ENCODE results near the gene CATSPERD. TPM values are rescaled to one million over a fixed set of nuclear protein-coding genes. Genes with fewer than 3 reads are reported as not detected.

The CATSPERD gene
- total and polyA plus RNA-seq, 7 experiments from 2014 or later: 0.07 TPM; not detected in 6

DNA sequence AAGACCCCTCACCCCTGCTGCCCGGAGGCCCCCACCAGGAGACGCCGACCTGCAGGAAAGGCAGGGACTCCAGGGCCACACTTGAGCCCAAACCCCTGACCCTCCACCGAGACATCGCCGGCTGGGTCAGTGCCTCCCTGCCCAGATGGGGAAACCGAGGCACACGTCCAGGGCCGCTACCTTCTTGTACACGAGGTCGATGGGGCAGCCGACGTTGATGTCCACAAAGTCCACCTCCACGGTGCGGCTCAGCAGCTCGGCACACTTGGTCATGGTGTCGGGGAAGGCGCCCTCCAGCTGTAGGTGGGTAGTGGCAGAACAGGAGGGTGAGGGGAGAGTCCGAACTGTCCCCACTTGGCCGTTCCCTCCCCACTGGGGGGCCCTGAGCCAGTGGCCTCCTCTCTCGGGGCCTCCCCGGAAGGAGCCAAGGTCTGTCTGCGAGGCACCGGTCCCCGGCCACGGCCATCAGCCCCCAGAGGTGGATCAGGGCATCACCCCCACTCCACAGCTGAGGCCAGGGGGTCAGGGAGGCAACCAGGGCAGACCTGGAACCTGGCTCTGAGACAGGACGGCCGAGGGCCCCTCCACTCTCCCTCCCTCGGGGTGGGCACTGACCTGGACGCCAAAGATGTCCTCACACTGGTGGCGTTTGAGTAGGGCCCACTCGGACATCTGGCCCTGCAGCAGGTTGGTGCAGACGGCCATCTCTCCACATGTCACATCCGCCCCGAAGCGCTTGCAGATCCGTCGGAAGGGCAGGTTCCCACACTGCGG lies 67.2 kb downstream of the CATSPERD start:
- CTCF ChIA-PET: no interaction called here
- no peak overlapping the region for H3K4me3 Mint-ChIP-seq
- H3K9me3 ChIP-seq (ENCODE audit: control insufficient read depth in 2 of 3, low read length in 3 of 3): no peaks in the 10 kb centered on the region
- no peaks in the 10 kb centered on the region for H3K27me3 ChIP-seq (ENCODE audit: control insufficient read depth in 2 of 2, insufficient read depth in 2 of 2, low read length in 2 of 2)
- no peak overlapping the region for H3K27ac ChIP-seq (ENCODE audit: low read depth, low read length)
- intact Hi-C loops (cut with micrococcal nuclease): no loop called here
- H3K27me3 Mint-ChIP-seq: no peaks in the 10 kb centered on the region
- H3K36me3 ChIP-seq (ENCODE audit: control insufficient read depth in 2 of 3, insufficient read depth in 3 of 3, low read length in 3 of 3): peaks cover 4 to 66% (median 33%) of the 10 kb centered on the region in 3 experiments
- POLR2A ChIA-PET: interaction anchor here (0.9 to 1.4 kb wide), 2 partner anchors 40 to 68 kb away, joined by 3 to 6 read pairs; no protein-coding TSS in a partner anchor
- peaks cover 0 to 9% (median 0%) of the 10 kb centered on the region in 11 donors for H3K9me3 Mint-ChIP-seq
- peaks cover 6 to 22% (median 14%) of the 10 kb centered on the region in 7 donors for H3K4me1 Mint-ChIP-seq
- ATAC-seq: no peak
- H3K27ac Mint-ChIP-seq: peak overlapping the region in 1 of 9 donors; percentile 41
- H3K4me3 ChIP-seq (ENCODE audit: low read length): no peak overlapping the region
- no peak for DNase-seq
- H3K36me3 Mint-ChIP-seq: peaks cover 5 to 22% (median 13%) of the 10 kb centered on the region in 5 donors
- peaks cover 8 to 12% of the 10 kb centered on the region in 2 donors for H3K4me1 ChIP-seq (ENCODE audit: control insufficient read depth in 2 of 2, insufficient read depth in 2 of 2, low read length in 2 of 2)

- no peaks in the 10 kb centered on the region for H3K27me3 Mint-ChIP-seq
- Histone ChIP-seq H3K27ac (ENCODE audit: low read depth, low read length) (no peak overlapping the region), H3K4me1 (ENCODE audit: control insufficient read depth in 2 of 2, insufficient read depth in 2 of 2, low read length in 2 of 2) (peaks cover 8 to 12% of the 10 kb centered on the region in 2 donors), H3K9me3 (ENCODE audit: control insufficient read depth in 2 of 3, low read length in 3 of 3) (no peaks in the 10 kb centered on the region), H3K4me3 (ENCODE audit: low read length) (no peak overlapping the region), H3K36me3 (ENCODE audit: control insufficient read depth in 2 of 3, insufficient read depth in 3 of 3, low read length in 3 of 3) (peaks cover 4 to 66% (median 33%) of the 10 kb centered on the region in 3 experiments), H3K27me3 (ENCODE audit: control insufficient read depth in 2 of 2, insufficient read depth in 2 of 2, low read length in 2 of 2) (no peaks in the 10 kb centered on the region)
- ChIA-PET CTCF (no interaction called here), POLR2A (interaction anchor here (0.7 to 1.8 kb wide), 4 partner anchors 40 to 116 kb away, joined by 3 to 6 read pairs (median 4); partner anchors contain the start of genes CATSPERD and NDUFA11)
- H3K4me3 Mint-ChIP-seq: peak overlapping the region in 3 of 10 donors; percentile 37 to 63 (median 48)
- no peak for DNase-seq
- no peak for ATAC-seq
- peak overlapping the region in 3 of 9 donors; percentile 29 to 43 (median 33) for H3K27ac Mint-ChIP-seq
- peaks cover 0 to 9% (median 0%) of the 10 kb centered on the region in 11 donors for H3K9me3 Mint-ChIP-seq
- peaks cover 6 to 22% (median 14%) of the 10 kb centered on the region in 7 donors for H3K4me1 Mint-ChIP-seq
- H3K36me3 Mint-ChIP-seq: peaks cover 5 to 22% (median 13%) of the 10 kb centered on the region in 5 donors
- intact Hi-C loops (cut with micrococcal nuclease): no loop called here
Observed at GRCh38 chr19:5788422-5788821, 68.0 kb downstream of the CATSPERD start.

DNA sequence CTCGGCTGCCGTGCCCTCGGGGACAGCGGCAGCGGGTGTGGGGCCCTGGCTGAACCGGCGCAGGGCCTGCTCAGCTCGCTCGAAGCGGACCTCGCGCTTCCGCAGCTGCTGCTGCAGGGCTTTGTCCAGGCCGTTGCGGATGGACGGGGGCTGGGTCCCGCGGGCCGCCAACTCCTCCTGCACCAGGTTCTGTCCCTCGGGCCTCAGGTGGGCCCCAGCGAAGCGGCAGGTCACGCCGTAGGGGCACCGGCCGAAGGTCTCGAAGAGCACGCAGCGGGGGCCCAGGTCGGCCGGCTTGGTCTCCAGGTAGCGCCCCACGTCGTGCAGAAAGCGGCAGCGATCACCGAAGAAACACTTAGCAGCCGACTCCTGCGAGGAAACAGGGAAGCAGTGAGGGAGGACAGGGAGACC lies 68.9 kb downstream of the CATSPERD start:
- H3K36me3 Mint-ChIP-seq: peaks cover 5 to 22% (median 13%) of the 10 kb centered on the region in 5 donors
- H3K4me1 ChIP-seq (ENCODE audit: control insufficient read depth in 2 of 2, insufficient read depth in 2 of 2, low read length in 2 of 2): peaks cover 8 to 12% of the 10 kb centered on the region in 2 donors
- no peak overlapping the region for H3K27ac Mint-ChIP-seq
- H3K4me3 Mint-ChIP-seq: peak overlapping the region in 5 of 10 donors; percentile 25 to 98 (median 94)
- H3K4me3 ChIP-seq (ENCODE audit: low read length): no peak overlapping the region
- intact Hi-C loops (cut with micrococcal nuclease): no loop called here
- ChIA-PET CTCF (interaction anchor here (1.4 kb wide), 1 partner anchor 68 kb away, joined by 3 read pairs; no protein-coding TSS in a partner anchor), POLR2A (interaction anchor here (0.6 to 2.9 kb wide), 5 partner anchors 14 to 115 kb away, joined by 3 to 26 read pairs (median 11); partner anchors contain the start of genes CATSPERD, LONP1 and NDUFA11)
- no peaks in the 10 kb centered on the region for H3K27me3 Mint-ChIP-seq
- ATAC-seq (no peak), DNase-seq (no peak)
- H3K9me3 ChIP-seq (ENCODE audit: control insufficient read depth in 2 of 3, low read length in 3 of 3): no peaks in the 10 kb centered on the region
- no peaks in the 10 kb centered on the region for H3K27me3 ChIP-seq (ENCODE audit: control insufficient read depth in 2 of 2, insufficient read depth in 2 of 2, low read length in 2 of 2)
- H3K9me3 Mint-ChIP-seq: peaks cover 0 to 9% (median 0%) of the 10 kb centered on the region in 11 donors
- H3K27ac ChIP-seq (ENCODE audit: low read depth, low read length): no peak overlapping the region
- peaks cover 4 to 59% (median 33%) of the 10 kb centered on the region in 3 experiments for H3K36me3 ChIP-seq (ENCODE audit: control insufficient read depth in 2 of 3, insufficient read depth in 3 of 3, low read length in 3 of 3)
- peaks cover 6 to 22% (median 15%) of the 10 kb centered on the region in 7 donors for H3K4me1 Mint-ChIP-seq

DNA sequence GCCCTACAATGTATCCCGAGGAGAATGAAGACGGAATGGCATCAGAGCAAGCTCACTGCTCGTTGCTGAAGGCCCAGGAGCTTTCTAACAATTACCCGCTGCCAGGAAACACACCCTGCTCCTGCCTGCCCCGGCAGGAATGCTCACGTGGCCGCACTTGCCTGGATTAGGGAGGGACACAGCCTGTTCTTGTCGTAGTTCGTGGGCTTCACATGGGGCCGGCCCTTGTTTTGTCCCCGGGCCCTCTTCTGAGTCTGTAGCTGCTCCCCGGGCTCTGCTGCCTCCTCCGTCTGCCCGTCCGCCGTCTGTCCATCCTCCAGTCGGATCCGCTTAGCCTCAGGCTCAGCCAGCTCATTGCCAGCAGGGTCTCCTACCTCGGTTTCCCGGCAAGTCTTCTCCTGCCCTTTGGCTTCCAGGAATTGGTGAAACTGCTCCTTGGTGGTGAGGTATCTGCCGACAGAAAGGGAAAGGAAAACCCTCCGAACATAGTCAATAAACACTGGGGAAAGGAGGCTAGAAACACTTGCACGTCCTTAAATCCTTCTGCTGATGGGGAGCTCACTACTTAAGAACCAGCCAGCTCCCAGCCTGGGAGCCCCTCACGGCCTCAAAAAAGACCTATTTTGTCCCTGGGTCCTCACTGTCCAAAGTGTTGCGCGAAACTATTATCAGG lies 69.6 kb downstream of the CATSPERD start:
- no peak for DNase-seq
- Mint-ChIP-seq H3K9me3 (peaks cover 0 to 9% (median 0%) of the 10 kb centered on the region in 11 donors), H3K27me3 (no peaks in the 10 kb centered on the region)

DNA sequence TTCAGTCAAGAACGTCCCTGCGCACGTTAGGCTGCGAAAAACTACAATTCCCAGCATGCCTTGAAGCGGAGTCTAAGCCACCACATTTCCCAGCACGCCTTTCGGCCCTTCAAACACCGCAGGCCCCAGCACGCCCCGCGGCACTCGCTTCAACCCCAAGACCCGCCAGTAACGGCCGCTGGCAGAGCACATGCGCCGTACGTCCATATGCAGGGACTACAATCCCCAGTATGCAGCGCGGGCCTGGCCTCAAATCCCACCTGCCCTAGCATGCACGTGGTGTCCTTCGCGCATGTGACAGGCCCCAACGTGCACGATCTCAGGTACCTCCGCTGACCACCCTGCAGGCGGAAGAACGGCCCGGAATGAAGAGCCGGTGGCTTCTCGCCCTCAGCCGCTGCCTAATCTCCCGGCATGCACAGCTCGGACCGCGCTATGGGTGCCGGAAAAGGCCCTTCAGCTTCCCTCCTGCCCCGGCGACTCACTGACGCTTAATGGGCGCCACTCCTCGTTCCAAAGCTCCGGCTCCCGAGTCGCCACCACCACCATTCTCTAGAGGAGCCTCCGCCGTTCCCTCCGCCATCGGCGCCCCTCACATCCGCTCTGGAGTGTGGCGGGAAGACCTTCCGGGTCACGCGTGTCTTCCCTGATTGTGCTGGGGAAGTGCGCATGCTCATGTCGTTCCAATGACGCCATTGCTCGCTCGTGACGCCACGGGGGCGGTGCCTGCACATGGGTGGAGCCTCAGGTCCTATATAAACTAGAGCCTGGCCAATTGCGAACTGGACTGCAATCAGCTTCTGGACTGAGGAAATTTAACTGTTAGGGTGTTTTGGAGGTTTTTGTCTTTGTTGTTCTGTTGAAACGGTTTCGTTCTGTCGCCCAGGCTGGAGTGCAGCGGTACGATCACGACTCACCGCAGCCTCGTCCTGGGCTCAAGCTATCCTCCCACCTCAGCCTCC lies 70.4 kb downstream of the CATSPERD start, which contains the start of gene DUS3L:
Gene DUS3L, minus strand, starts transcription at position 605 of the 962 bp plus-strand sequence. Its CDS starts 22 bp downstream, at position 583.
- Histone ChIP-seq H3K27me3 (ENCODE audit: control insufficient read depth in 2 of 2, insufficient read depth in 2 of 2, low read length in 2 of 2) (no peaks in the 10 kb centered on the region), H3K27ac (ENCODE audit: low read depth, low read length) (peak within 1 kb of the TSS; percentile 91), H3K36me3 (ENCODE audit: control insufficient read depth in 2 of 3, insufficient read depth in 3 of 3, low read length in 3 of 3) (peaks cover 4 to 45% (median 33%) of the 10 kb centered on the region in 3 experiments), H3K4me3 (ENCODE audit: low read length) (peak within 1 kb of the TSS; percentile 95), H3K4me1 (ENCODE audit: control insufficient read depth in 2 of 2, insufficient read depth in 2 of 2, low read length in 2 of 2) (peaks cover 8 to 12% of the 10 kb centered on the region in 2 donors), H3K9me3 (ENCODE audit: control insufficient read depth in 2 of 3, low read length in 3 of 3) (no peaks in the 10 kb centered on the region)
- ATAC-seq (peak; percentile 97), DNase-seq (peak; percentile 90 to 97 (median 94))
- intact Hi-C loops (cut with micrococcal nuclease): loop anchor here (1.0 to 5.0 kb wide), 14 partner anchors 13 to 1000 kb away; partner anchors contain the start of genes MICOS13 (in 2 of the 2), RANBP3 (in 2 of the 2), RPL36 (in 2 of the 2) and SAFB (in 2 of the 2)
- Mint-ChIP-seq H3K4me3 (peak within 1 kb of the TSS; percentile 94 to 100 (median 100)), H3K4me1 (peaks cover 6 to 22% (median 15%) of the 10 kb centered on the region in 7 donors), H3K27ac (peak within 1 kb of the TSS; percentile 99 to 100 (median 100)), H3K9me3 (peaks cover 0 to 9% (median 0%) of the 10 kb centered on the region in 11 donors), H3K36me3 (peaks cover 5 to 22% (median 13%) of the 10 kb centered on the region in 5 donors), H3K27me3 (no peaks in the 10 kb centered on the region)
- ChIA-PET CTCF (interaction anchor here (0.5 to 1.4 kb wide), 2 partner anchors 70 to 1595 kb away, joined by 3 read pairs; no protein-coding TSS in a partner anchor), POLR2A (interaction anchor here (0.7 to 2.9 kb wide), 12 partner anchors 10 to 209 kb away, joined by 3 to 26 read pairs (median 4); partner anchors contain the start of genes CATSPERD, LONP1, NDUFA11 and RANBP3)

More for the DNA sequence above, 69.6 kb downstream of the CATSPERD start:
- peak overlapping the region; percentile 95 for H3K4me3 ChIP-seq (ENCODE audit: low read length)
- H3K9me3 ChIP-seq (ENCODE audit: control insufficient read depth in 2 of 3, low read length in 3 of 3): no peaks in the 10 kb centered on the region
- H3K27me3 ChIP-seq (ENCODE audit: control insufficient read depth in 2 of 2, insufficient read depth in 2 of 2, low read length in 2 of 2): no peaks in the 10 kb centered on the region
- H3K36me3 Mint-ChIP-seq: peaks cover 5 to 22% (median 13%) of the 10 kb centered on the region in 5 donors
- no peak for ATAC-seq
- POLR2A ChIA-PET: interaction anchor here (1.0 to 2.9 kb wide), 8 partner anchors 11 to 188 kb away, joined by 3 to 26 read pairs (median 6); partner anchors contain the start of genes CATSPERD, LONP1, NDUFA11 and RANBP3
- CTCF ChIA-PET: interaction anchor here (0.5 to 1.4 kb wide), 2 partner anchors 69 to 1596 kb away, joined by 3 read pairs; no protein-coding TSS in a partner anchor
- H3K27ac ChIP-seq (ENCODE audit: low read depth, low read length): peak overlapping the region; percentile 91
- intact Hi-C loops (cut with micrococcal nuclease): loop anchor here (1.0 to 5.0 kb wide), 11 partner anchors 15 to 999 kb away; partner anchors contain the start of genes MICOS13 (in 2 of the 2), RANBP3 (in 2 of the 2), RPL36 (in 2 of the 2) and VMAC (in 2 of the 2)
- H3K4me3 Mint-ChIP-seq: peak overlapping the region; percentile 94 to 100 (median 100)
- H3K36me3 ChIP-seq (ENCODE audit: control insufficient read depth in 2 of 3, insufficient read depth in 3 of 3, low read length in 3 of 3): peaks cover 4 to 53% (median 33%) of the 10 kb centered on the region in 3 experiments
- peak overlapping the region; percentile 99 to 100 (median 100) for H3K27ac Mint-ChIP-seq
- H3K4me1 ChIP-seq (ENCODE audit: control insufficient read depth in 2 of 2, insufficient read depth in 2 of 2, low read length in 2 of 2): peaks cover 8 to 12% of the 10 kb centered on the region in 2 donors
- H3K4me1 Mint-ChIP-seq: peaks cover 6 to 22% (median 15%) of the 10 kb centered on the region in 7 donors
